Prostate gland (tissue), 2 donors: ENCODE data around the gene OGT.
"Not testable (repeated sequence)": the region's sequence is repeated elsewhere in the genome, so short reads cannot be mapped to it uniquely, and the experiment has no call there.

Experiments used
- POLR2A ChIP-seq: fragments of 450-650 bp; IDR thresholded peaks from one replicate; pipeline ENCODE4 v1.6.1; 2016; ENCODE audit warnings: antibody characterized with exemption, mild to moderate bottlenecking
- TF ChIP-seq, protein P1 (sequence below), 4 experiments: fragments of 200-600 bp in 2 of 4; fragments of 450-650 bp in 2 of 4; sonication (generic) in 2 of 4; IDR thresholded peaks; 1 replicate in 3 of 4; 2 replicates in 1 of 4; pipeline ENCODE4 v1.5.1; 2016 to 2019; ENCODE audit warnings: antibody characterized with exemption in 4 of 4, mild to moderate bottlenecking in 2 of 4, moderate library complexity in 2 of 4

DNA sequence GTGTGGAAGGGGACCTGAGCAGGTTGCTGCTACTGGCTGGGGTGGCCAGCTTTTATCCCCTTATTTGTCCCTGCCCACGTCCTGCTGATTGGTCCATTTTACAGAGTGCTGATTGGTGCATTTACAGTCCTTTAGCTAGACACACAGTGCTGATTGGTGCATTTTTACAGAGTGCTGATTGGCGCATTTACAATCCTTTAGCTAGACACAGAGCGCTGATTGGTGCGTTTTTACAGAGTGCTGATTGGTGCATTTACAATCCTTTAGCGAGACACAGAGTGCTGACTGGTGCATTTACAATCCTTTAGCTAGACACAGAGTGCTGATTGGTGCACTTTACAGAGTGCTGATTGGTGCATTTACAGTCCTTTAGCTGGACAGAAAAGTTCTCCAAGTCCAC, 30.8 kb upstream of the OGT start:
- TF ChIP-seq POLR2A = not testable (repeated sequence)
- TF ChIP-seq, protein P1, sequence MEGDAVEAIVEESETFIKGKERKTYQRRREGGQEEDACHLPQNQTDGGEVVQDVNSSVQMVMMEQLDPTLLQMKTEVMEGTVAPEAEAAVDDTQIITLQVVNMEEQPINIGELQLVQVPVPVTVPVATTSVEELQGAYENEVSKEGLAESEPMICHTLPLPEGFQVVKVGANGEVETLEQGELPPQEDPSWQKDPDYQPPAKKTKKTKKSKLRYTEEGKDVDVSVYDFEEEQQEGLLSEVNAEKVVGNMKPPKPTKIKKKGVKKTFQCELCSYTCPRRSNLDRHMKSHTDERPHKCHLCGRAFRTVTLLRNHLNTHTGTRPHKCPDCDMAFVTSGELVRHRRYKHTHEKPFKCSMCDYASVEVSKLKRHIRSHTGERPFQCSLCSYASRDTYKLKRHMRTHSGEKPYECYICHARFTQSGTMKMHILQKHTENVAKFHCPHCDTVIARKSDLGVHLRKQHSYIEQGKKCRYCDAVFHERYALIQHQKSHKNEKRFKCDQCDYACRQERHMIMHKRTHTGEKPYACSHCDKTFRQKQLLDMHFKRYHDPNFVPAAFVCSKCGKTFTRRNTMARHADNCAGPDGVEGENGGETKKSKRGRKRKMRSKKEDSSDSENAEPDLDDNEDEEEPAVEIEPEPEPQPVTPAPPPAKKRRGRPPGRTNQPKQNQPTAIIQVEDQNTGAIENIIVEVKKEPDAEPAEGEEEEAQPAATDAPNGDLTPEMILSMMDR (IDR thresholded peaks at IDR 0.05) = not testable (repeated sequence)
